ENCODE measurements around the gene INHBB.

INHBB gene

DNA sequence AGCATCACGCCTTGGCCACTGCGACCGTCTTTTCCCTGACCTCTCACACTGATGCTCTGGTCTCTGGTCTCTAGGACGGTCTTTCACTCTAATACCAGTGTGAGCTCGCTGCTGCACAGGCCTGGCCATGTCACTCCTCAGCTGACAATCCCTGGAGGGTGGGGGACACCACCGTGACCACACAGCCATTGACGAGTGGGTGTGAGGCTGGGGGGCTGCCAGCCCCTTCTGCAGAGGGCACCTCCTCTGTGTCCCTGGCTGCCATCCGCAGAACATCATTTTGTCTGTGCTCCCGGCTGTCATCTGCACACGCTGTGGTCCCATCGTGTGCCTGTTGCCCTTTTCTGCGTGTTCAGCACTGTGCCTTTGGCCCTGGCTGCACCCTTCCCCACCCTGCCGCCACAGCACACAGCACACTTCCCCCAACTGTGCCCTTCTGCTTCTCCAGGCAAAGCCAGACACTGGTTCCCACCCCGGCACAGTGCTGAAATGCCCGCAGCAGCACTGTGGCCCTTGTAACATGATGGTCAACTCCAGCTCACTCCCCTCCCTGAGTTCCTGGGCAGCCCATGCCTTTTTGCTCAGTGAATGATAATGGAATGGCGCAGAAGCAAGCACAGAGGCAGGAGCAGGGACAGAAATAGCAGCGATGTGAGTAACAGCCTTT, 30.4 kb upstream of the INHBB start:
- no peak overlapping the region for H3K4me3 ChIP-seq (ENCODE audit: low read depth, low read length)
- no peaks in the 10 kb centered on the region for H3K79me2 ChIP-seq
- H2AFZ ChIP-seq: no peak overlapping the region
- no peak overlapping the region for H3K27ac ChIP-seq
- no peaks in the 10 kb centered on the region for H3K27me3 ChIP-seq (ENCODE audit: control insufficient read depth, insufficient read depth, low read length)
- no peak for TF ChIP-seq CTCF (IDR thresholded peaks at IDR 0.05)
- no peak overlapping the region for H3K9ac ChIP-seq
- H3K4me1 ChIP-seq: no peaks in the 10 kb centered on the region
- no peak overlapping the region for H3K4me2 ChIP-seq (ENCODE audit: low read length)
- H3K36me3 ChIP-seq (ENCODE audit: control insufficient read depth, insufficient read depth, low read length): no peaks in the 10 kb centered on the region
- no peaks in the 10 kb centered on the region for H3K9me3 ChIP-seq (ENCODE audit: control insufficient read depth, low read length)

DNA sequence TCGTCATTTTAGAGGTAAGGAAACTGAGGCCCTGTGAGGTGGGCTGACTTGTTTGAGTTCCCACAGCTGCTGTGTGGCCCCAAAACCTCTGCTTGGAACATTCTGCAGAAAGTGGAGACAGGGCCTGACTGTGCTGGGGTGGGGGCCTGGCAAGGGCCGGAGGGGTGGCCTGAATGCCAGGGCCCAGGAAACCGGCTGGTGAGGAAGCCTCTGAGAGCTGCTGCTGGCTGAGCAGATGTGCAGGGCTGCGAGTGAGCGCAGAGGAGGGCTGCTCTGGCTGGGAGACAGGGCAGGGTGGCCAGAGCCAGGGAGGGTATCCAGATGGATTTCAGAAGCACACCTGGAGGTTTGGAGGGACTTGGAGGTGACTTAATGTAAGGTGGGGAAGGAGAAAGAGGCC, 29.9 kb upstream of the INHBB start:
- H3K79me2 ChIP-seq: no peaks in the 10 kb centered on the region
- no peaks in the 10 kb centered on the region for H3K27me3 ChIP-seq (ENCODE audit: control insufficient read depth, insufficient read depth, low read length)
- no peak overlapping the region for H3K4me2 ChIP-seq (ENCODE audit: low read length)
- H2AFZ ChIP-seq: no peak overlapping the region
- no peak overlapping the region for H3K9ac ChIP-seq
- TF ChIP-seq CTCF (IDR thresholded peaks at IDR 0.05): no peak
- no peaks in the 10 kb centered on the region for H3K9me3 ChIP-seq (ENCODE audit: control insufficient read depth, low read length)
- no peaks in the 10 kb centered on the region for H3K36me3 ChIP-seq (ENCODE audit: control insufficient read depth, insufficient read depth, low read length)
- H3K27ac ChIP-seq: no peak overlapping the region
- H3K4me3 ChIP-seq (ENCODE audit: low read depth, low read length): no peak overlapping the region
- no peaks in the 10 kb centered on the region for H3K4me1 ChIP-seq

DNA sequence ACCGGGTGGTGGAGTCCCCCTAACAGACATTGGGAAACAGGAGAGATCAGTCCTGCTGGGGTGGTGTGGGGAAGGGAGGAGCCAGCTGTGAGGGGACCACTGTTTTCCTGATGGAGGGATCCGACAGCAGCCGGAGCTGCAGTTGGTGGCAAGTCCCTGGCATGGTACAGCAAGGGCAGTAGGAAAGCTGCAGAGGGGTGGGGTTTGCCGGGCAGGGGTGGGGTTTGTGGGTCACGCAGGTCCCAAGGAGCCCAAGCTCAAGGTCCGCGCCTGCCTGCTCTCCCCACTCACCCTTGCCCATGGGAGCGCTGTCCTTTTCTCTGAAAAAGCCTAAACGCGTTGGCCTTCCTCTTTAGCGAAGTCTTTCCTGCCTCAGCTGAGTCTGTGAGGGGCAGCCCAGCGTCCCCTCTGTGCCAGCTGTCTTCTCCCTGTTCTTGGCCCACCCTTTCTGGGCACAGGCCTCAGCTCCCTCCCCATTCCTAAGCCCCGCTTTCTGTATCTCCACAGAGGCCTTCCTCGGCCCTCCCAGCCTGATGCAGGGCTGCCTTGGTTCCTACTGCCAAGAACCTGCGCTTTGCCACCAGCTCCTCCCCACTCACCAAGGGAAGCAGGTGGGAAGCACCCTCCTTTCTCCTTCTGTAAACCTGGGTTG, 29.3 kb upstream of the INHBB start:
- no peaks in the 10 kb centered on the region for H3K27me3 ChIP-seq (ENCODE audit: control insufficient read depth, insufficient read depth, low read length)
- H3K9ac ChIP-seq: no peak overlapping the region
- no peak overlapping the region for H3K27ac ChIP-seq
- H3K4me2 ChIP-seq (ENCODE audit: low read length): no peak overlapping the region
- no peaks in the 10 kb centered on the region for H3K9me3 ChIP-seq (ENCODE audit: control insufficient read depth, low read length)
- H3K4me1 ChIP-seq: no peaks in the 10 kb centered on the region
- TF ChIP-seq CTCF (IDR thresholded peaks at IDR 0.05): no peak
- no peaks in the 10 kb centered on the region for H3K36me3 ChIP-seq (ENCODE audit: control insufficient read depth, insufficient read depth, low read length)
- no peak overlapping the region for H2AFZ ChIP-seq
- H3K4me3 ChIP-seq (ENCODE audit: low read depth, low read length): no peak overlapping the region
- H3K79me2 ChIP-seq: no peaks in the 10 kb centered on the region

GRCh38 chr2:120317180-120317533, 28.8 kb upstream of the INHBB start:
- TF ChIP-seq CTCF (IDR thresholded peaks at IDR 0.05): no peak
- H3K9me3 ChIP-seq (ENCODE audit: control insufficient read depth, low read length): no peaks in the 10 kb centered on the region
- H3K4me2 ChIP-seq (ENCODE audit: low read length): no peak overlapping the region
- no peaks in the 10 kb centered on the region for H3K27me3 ChIP-seq (ENCODE audit: control insufficient read depth, insufficient read depth, low read length)
- H3K4me3 ChIP-seq (ENCODE audit: low read depth, low read length): no peak overlapping the region
- no peaks in the 10 kb centered on the region for H3K4me1 ChIP-seq
- H3K27ac ChIP-seq: no peak overlapping the region
- H3K79me2 ChIP-seq: no peaks in the 10 kb centered on the region
- no peaks in the 10 kb centered on the region for H3K36me3 ChIP-seq (ENCODE audit: control insufficient read depth, insufficient read depth, low read length)
- no peak overlapping the region for H2AFZ ChIP-seq
- H3K9ac ChIP-seq: no peak overlapping the region

GRCh38 chr2:120317916-120318315, 28.0 kb upstream of the INHBB start:
- H3K27ac ChIP-seq: no peak overlapping the region
- no peak overlapping the region for H3K4me3 ChIP-seq (ENCODE audit: low read depth, low read length)
- H3K4me1 ChIP-seq: no peaks in the 10 kb centered on the region
- no peaks in the 10 kb centered on the region for H3K27me3 ChIP-seq (ENCODE audit: control insufficient read depth, insufficient read depth, low read length)
- H2AFZ ChIP-seq: no peak overlapping the region
- H3K79me2 ChIP-seq: no peaks in the 10 kb centered on the region
- no peak for TF ChIP-seq CTCF (IDR thresholded peaks at IDR 0.05)
- no peaks in the 10 kb centered on the region for H3K36me3 ChIP-seq (ENCODE audit: control insufficient read depth, insufficient read depth, low read length)
- no peak overlapping the region for H3K4me2 ChIP-seq (ENCODE audit: low read length)
- H3K9ac ChIP-seq: no peak overlapping the region
- no peaks in the 10 kb centered on the region for H3K9me3 ChIP-seq (ENCODE audit: control insufficient read depth, low read length)

All from parathyroid adenoma (tissue), 2 donors.